ENCODE data around the gene DDX20. TPM values are rescaled to one million over a fixed set of nuclear protein-coding genes. Genes with fewer than 3 reads are reported as not detected.

DDX20 gene
- polyA plus RNA-seq, 1 of the 3 experiments (the other 2 are of a cell fraction): 3.8 TPM

GRCh38 chr1:111770916-111771315 lies 15.2 kb downstream of the DDX20 start:
- Histone ChIP-seq H3F3A (replicated peaks; ENCODE audit: insufficient read depth) (peaks cover 14% of the 10 kb centered on the region), H3K27ac (ENCODE audit: low read depth in 2 of 2, low read length in 1 of 2) (no peak overlapping the region; a peak in 1 of 4 replicates), H3K4me1 (ENCODE audit: control insufficient read depth in 1 of 2, insufficient read depth in 2 of 2, low read depth in 1 of 2, low read length in 1 of 2) (no peaks in the 10 kb centered on the region), H3K9me2 (no peaks in the 10 kb centered on the region), H3K4me3 (ENCODE audit: low read depth in 2 of 2, low read length in 1 of 2) (no peak overlapping the region), H3K79me2 (ENCODE audit: insufficient read depth) (peaks cover 3% of the 10 kb centered on the region; the same call in 1 of the 2 replicates), H2AFZ (ENCODE audit: low read depth) (no peak overlapping the region), H3K36me3 (replicated peaks in 1 of 2; ENCODE audit: control insufficient read depth in 1 of 2, insufficient read depth in 2 of 2, low read length in 1 of 2) (peaks cover 33 to 39% of the 10 kb centered on the region in 2 experiments), H4K20me1 (ENCODE audit: insufficient read depth) (no peaks in the 10 kb centered on the region; the same call in 1 of the 2 replicates), H3K27me3 (ENCODE audit: insufficient read depth) (no peaks in the 10 kb centered on the region), H3K9ac (no peak overlapping the region), H3K4me2 (no peak overlapping the region), H3K9me3 (no peaks in the 10 kb centered on the region)
- ChIA-PET POLR2A (no interaction called here), CTCF (interaction anchor here (1.1 to 2.0 kb wide), 3 partner anchors 19 to 262 kb away, joined by 4 to 10 read pairs (median 7); no protein-coding TSS in a partner anchor)
- TF ChIP-seq RXRA (IDR thresholded peaks at IDR 0.05; ENCODE audit: borderline replicate concordance, low read depth) (no peak), NFIC (IDR thresholded peaks at IDR 0.05; ENCODE audit: borderline replicate concordance) (no peak), CHD2 (IDR thresholded peaks at IDR 0.05; ENCODE audit: low read length, partially characterized antibody) (no peak), PBX3 (IDR thresholded peaks at IDR 0.05) (no peak), FOXM1 (IDR thresholded peaks at IDR 0.05; ENCODE audit: low read depth) (no peak), NRF1 (IDR thresholded peaks at IDR 0.05; ENCODE audit: low read depth, low read length) (no peak), SMC3 (IDR thresholded peaks at IDR 0.05; ENCODE audit: low read depth, low read length) (no peak), IRF3 (IDR thresholded peaks at IDR 0.05; ENCODE audit: low read depth, low read length) (no peak), REST (IDR thresholded peaks at IDR 0.05; ENCODE audit: low read depth, low read length) (no peak), USF1 (IDR thresholded peaks at IDR 0.05; ENCODE audit: borderline replicate concordance, low read depth) (no peak), FOSL2 (IDR thresholded peaks at IDR 0.05; ENCODE audit: borderline replicate concordance, low read depth) (no peak), JUND (IDR thresholded peaks at IDR 0.05) (no peak), MAX (IDR thresholded peaks at IDR 0.05; ENCODE audit: low read depth) (no peak), RCOR1 (IDR thresholded peaks at IDR 0.05; ENCODE audit: low read length) (no peak), ELF1 (IDR thresholded peaks at IDR 0.05) (no peak), MEF2A (IDR thresholded peaks at IDR 0.05; ENCODE audit: borderline replicate concordance, low read depth) (no peak)
- DNase-seq: no peak
- 89% methylated on average over 4 of the region's 4 CpGs for WGBS (ENCODE audit: low lambda C conversion rate)

Measured in SK-N-SH (cell line).